OCI-LY7 (cell line): ENCODE measurements around the gene PIGQ. TPM values are rescaled to one million over a fixed set of nuclear protein-coding genes. Genes with fewer than 3 reads are reported as not detected.

ENCODE experiments used
- BruUV-seq: library from RNA; stranded (reverse); fragments of 400-500 nt; replicated peaks from 2 replicates; lab custom pipeline; 2021; lab: Mats Ljungman, UMichigan
- CTCF ChIA-PET: fragments of 300-600 bp; sonication (Branson Sonifier 250); formaldehyde crosslinking; loops from one replicate; lab custom pipeline; 2022; ENCODE audit warnings: antibody characterized with exemption; ENCODE audit not compliant: unreplicated experiment; lab: Charles Lee
- POLR2A ChIA-PET: fragments of 300-600 bp; sonication (Branson Sonifier 250); formaldehyde crosslinking; loops from one replicate; lab custom pipeline; 2022; ENCODE audit warnings: antibody characterized with exemption; lab: Charles Lee
- DNase-seq: peaks from one replicate; pipeline ENCODE4 v3.0.0-alpha.2; 2015; ENCODE audit warnings: low spot score
- H2AFZ ChIP-seq: fragments of 200-600 bp; sonication (generic), shearing (Covaris generic); 2 replicates; pipeline ENCODE4 v1.6.1; 2014; ENCODE audit warnings: mild to moderate bottlenecking, antibody characterized with exemption, low read length, moderate library complexity
- H3K27ac ChIP-seq: fragments of 200-600 bp; sonication (generic); 2 replicates; pipeline ENCODE4 v1.5.1; 2014; ENCODE audit warnings: mixed run types, low read depth, mild to moderate bottlenecking, moderate library complexity, low read length, inconsistent platforms; ENCODE audit not compliant: poor library complexity, severe bottlenecking
- H3K36me3 ChIP-seq: fragments of 200-600 bp; sonication (generic); 2 replicates; pipeline ENCODE4 v1.6.1; 2014; ENCODE audit warnings: mild to moderate bottlenecking, antibody characterized with exemption, low read length, moderate library complexity, mixed read lengths; ENCODE audit not compliant: insufficient read depth
- H3K4me1 ChIP-seq: fragments of 200-600 bp; sonication (generic); 2 replicates; pipeline ENCODE4 v1.5.1; 2014; ENCODE audit warnings: mild to moderate bottlenecking, low read length; ENCODE audit not compliant: insufficient read depth, poor library complexity, severe bottlenecking
- H3K4me2 ChIP-seq: fragments of 200-600 bp; sonication (generic); 2 replicates; pipeline ENCODE4 v1.6.1; 2014; ENCODE audit warnings: mild to moderate bottlenecking, low read length
- H3K4me3 ChIP-seq: fragments of 200-600 bp; sonication (generic); 2 replicates; pipeline ENCODE4 v1.5.1; 2014; ENCODE audit warnings: mild to moderate bottlenecking, low read depth, low read length; ENCODE audit not compliant: poor library complexity, severe bottlenecking
- H3K79me2 ChIP-seq: fragments of 200-600 bp; sonication (generic); 2 replicates; pipeline ENCODE4 v1.6.1; 2016; ENCODE audit warnings: low read depth, mild to moderate bottlenecking, low read length, moderate library complexity, mixed read lengths; ENCODE audit not compliant: insufficient read depth
- H3K9me2 ChIP-seq: fragments of 200-600 bp; sonication (generic); 2 replicates; pipeline ENCODE4 v1.6.1; 2016; ENCODE audit warnings: mild to moderate bottlenecking, low read length, mixed read lengths; ENCODE audit not compliant: insufficient read depth
- H3K9me3 ChIP-seq: fragments of 200-600 bp; sonication (generic); 2 replicates; pipeline ENCODE4 v1.6.1; 2014; ENCODE audit warnings: mild to moderate bottlenecking, mixed run types, low read length, mixed read lengths
- H4K20me1 ChIP-seq: fragments of 200-600 bp; sonication (generic); 2 replicates; pipeline ENCODE4 v1.6.1; 2014; ENCODE audit warnings: mild to moderate bottlenecking, antibody characterized with exemption, low read length, moderate library complexity, mixed read lengths; ENCODE audit not compliant: insufficient read depth
- CTCF ChIP-seq: fragments of 200-600 bp; sonication (generic); conservative IDR thresholded peaks from 2 replicates; pipeline ENCODE4 v1.5.1; 2014; ENCODE audit warnings: mild to moderate bottlenecking, antibody characterized with exemption, low read length, moderate library complexity, mixed read lengths
- EZH2phosphoT487 ChIP-seq: fragments of 200-600 bp; sonication (generic); IDR thresholded peaks from 2 replicates; pipeline ENCODE4 v1.6.1; 2018; ENCODE audit warnings: low read depth, borderline replicate concordance, mild to moderate bottlenecking, mixed run types, antibody characterized with exemption, low read length, moderate library complexity, mixed read lengths
- intact Hi-C: fragments of 100-400 bp; cut with micrococcal nuclease; formaldehyde crosslinking; loops from one replicate; pipeline ENCODE4 v1.10.0; 2022; ENCODE audit not compliant: unreplicated experiment
- total RNA-seq, 2 experiments: library from RNA; depleted of rRNA in 1 of 2; stranded (reverse); fragments of >200 nt in 1 of 2; shearing (Covaris generic) in 1 of 2; gene quantifications; 2 replicates each; pipeline ENCODE4 v1.2.3, GENCODE V29; 2014 to 2022

PIGQ gene
- total RNA-seq, 2 experiments from 2014 or later: 39.0 to 54.2 TPM

GRCh38 chr16:616733-617586 is 47.2 kb downstream of the PIGQ start:
- Histone ChIP-seq H3K4me1 (no peaks in the 10 kb centered on the region), H2AFZ (no peak overlapping the region), H3K79me2 (no peaks in the 10 kb centered on the region), H3K36me3 (no peaks in the 10 kb centered on the region), H3K27ac (no peak overlapping the region), H3K9me3 (no peaks in the 10 kb centered on the region), H3K9me2 (no peaks in the 10 kb centered on the region), H3K4me2 (no peak overlapping the region), H3K4me3 (no peak overlapping the region), H4K20me1 (no peaks in the 10 kb centered on the region)
- ChIA-PET CTCF (no interaction called here), POLR2A (no interaction called here)
- intact Hi-C loops: no loop called here
- no TSS peak for BruUV-seq
- TF ChIP-seq CTCF: no peak
- TF ChIP-seq EZH2phosphoT487: no peak
- no peak for DNase-seq

GRCh38 chr16:617855-618254 is 48.1 kb downstream of the PIGQ start:
- BruUV-seq: no TSS peak
- H2AFZ ChIP-seq: no peak overlapping the region
- no peak for DNase-seq
- H3K9me2 ChIP-seq: no peaks in the 10 kb centered on the region
- TF ChIP-seq EZH2phosphoT487: no peak
- TF ChIP-seq CTCF: no peak
- no peak overlapping the region for H3K4me3 ChIP-seq
- H4K20me1 ChIP-seq: no peaks in the 10 kb centered on the region
- ChIA-PET CTCF (no interaction called here), POLR2A (no interaction called here)
- no peaks in the 10 kb centered on the region for H3K36me3 ChIP-seq
- H3K79me2 ChIP-seq: no peaks in the 10 kb centered on the region
- no peaks in the 10 kb centered on the region for H3K9me3 ChIP-seq
- no peak overlapping the region for H3K27ac ChIP-seq
- H3K4me1 ChIP-seq: no peaks in the 10 kb centered on the region
- intact Hi-C loops: no loop called here
- H3K4me2 ChIP-seq: no peak overlapping the region

- H3K79me2 ChIP-seq: no peaks in the 10 kb centered on the region
- H3K36me3 ChIP-seq: no peaks in the 10 kb centered on the region
- H3K9me2 ChIP-seq: no peaks in the 10 kb centered on the region
- no peak overlapping the region for H2AFZ ChIP-seq
- no peaks in the 10 kb centered on the region for H3K4me1 ChIP-seq
- H3K27ac ChIP-seq: no peak overlapping the region
- no peak for TF ChIP-seq EZH2phosphoT487
- TF ChIP-seq CTCF: no peak
- BruUV-seq: no TSS peak
- intact Hi-C loops: no loop called here
- ChIA-PET POLR2A (no interaction called here), CTCF (no interaction called here)
- DNase-seq: no peak
- no peaks in the 10 kb centered on the region for H4K20me1 ChIP-seq
- H3K4me2 ChIP-seq: no peak overlapping the region
- no peak overlapping the region for H3K4me3 ChIP-seq
- no peaks in the 10 kb centered on the region for H3K9me3 ChIP-seq
Observed at GRCh38 chr16:619476-620100, 49.8 kb downstream of the PIGQ start.
